Hepatocyte (in vitro differentiated cells): Measurements from ENCODE around the gene POLR3K. TPM values are rescaled to one million over a fixed set of nuclear protein-coding genes. Genes with fewer than 3 reads are reported as not detected.

Experiments
- DNase-seq: peaks from one replicate; pipeline ENCODE4 v3.0.0-alpha.2; 2016; ENCODE audit warnings: low spot score
- H2AFZ ChIP-seq: fragments of 200-600 bp; sonication (generic); 2 replicates; pipeline ENCODE4 v1.6.0; 2016; ENCODE audit warnings: antibody characterized with exemption, mild to moderate bottlenecking
- H3K27ac ChIP-seq: fragments of 200-600 bp; sonication (generic); 2 replicates; pipeline ENCODE4 v1.5.1; 2016; ENCODE audit warnings: mild to moderate bottlenecking
- H3K27me3 ChIP-seq: fragments of 200-600 bp; sonication (generic); 2 replicates; pipeline ENCODE4 v1.6.1; 2016
- H3K36me3 ChIP-seq: fragments of 200-600 bp; sonication (generic); replicated peaks from 2 replicates; pipeline ENCODE4 v1.5.1; 2016; ENCODE audit warnings: low read depth; ENCODE audit not compliant: insufficient read depth
- H3K4me1 ChIP-seq: fragments of 200-600 bp; sonication (generic); 2 replicates; pipeline ENCODE4 v1.5.1; 2016; ENCODE audit warnings: mild to moderate bottlenecking, moderate library complexity; ENCODE audit not compliant: insufficient read depth
- H3K4me2 ChIP-seq: fragments of 200-600 bp; sonication (generic); 2 replicates; pipeline ENCODE4 v1.6.0; 2016
- H3K4me3 ChIP-seq: fragments of 200-600 bp; sonication (generic); 2 replicates; pipeline ENCODE4 v1.5.1; 2016; ENCODE audit warnings: mild to moderate bottlenecking
- H3K79me2 ChIP-seq: fragments of 200-600 bp; sonication (generic); 2 replicates; pipeline ENCODE4 v1.6.0; 2017; ENCODE audit warnings: mild to moderate bottlenecking
- H3K9me2 ChIP-seq: fragments of 200-600 bp; sonication (generic); replicated peaks from 2 replicates; pipeline ENCODE4 v1.6.0; 2017; ENCODE audit warnings: mild to moderate bottlenecking; ENCODE audit not compliant: insufficient read depth
- H3K9me3 ChIP-seq: fragments of 200-600 bp; sonication (generic); 2 replicates; pipeline ENCODE4 v1.5.1; 2016; ENCODE audit warnings: low read depth, mild to moderate bottlenecking
- H4K20me1 ChIP-seq: fragments of 200-600 bp; sonication (generic); 2 replicates; pipeline ENCODE4 v1.6.0; 2016; ENCODE audit warnings: mild to moderate bottlenecking; ENCODE audit not compliant: insufficient read depth, poor library complexity, severe bottlenecking
- CTCF ChIP-seq: fragments of 200-600 bp; sonication (generic); IDR thresholded peaks from 2 replicates; pipeline ENCODE4 v1.5.1; 2016; ENCODE audit warnings: antibody characterized with exemption, mild to moderate bottlenecking; ENCODE audit not compliant: poor library complexity
- EZH2 ChIP-seq: fragments of 200-600 bp; sonication (generic); IDR thresholded peaks from 2 replicates; pipeline ENCODE4 v1.6.1; 2016; ENCODE audit warnings: antibody characterized with exemption, mild to moderate bottlenecking, borderline replicate concordance
- EZH2phosphoT487 ChIP-seq: fragments of 200-600 bp; sonication (generic); IDR thresholded peaks from one replicate; pipeline ENCODE4 v1.6.1; 2018; ENCODE audit warnings: antibody characterized with exemption, mild to moderate bottlenecking, low read depth, moderate library complexity; ENCODE audit not compliant: unreplicated experiment, severe bottlenecking
- WGBS: methylation state at CpG from one replicate; pipeline ENCODE4 v1.1.6; 2016; ENCODE audit warnings: low lambda C conversion rate; ENCODE audit errors: missing lambda C conversion rate; 5-methylcytosine and 5-hydroxymethylcytosine counted together
- polyA plus RNA-seq: library from polyadenylated mRNA; unstranded; fragments of >200 nt; fragmentation: Nextera tagmentation; extraction: Ambion mirVana; gene quantifications from 2 replicates; pipeline ENCODE4 v1.2.1, GENCODE V29; 2016
- total RNA-seq: library from RNA; depleted of rRNA; stranded (reverse); fragments of >200 nt; gene quantifications from 2 replicates; pipeline ENCODE4 v1.2.3, GENCODE V29; 2014

The POLR3K gene
- total and polyA plus RNA-seq, 2 experiments from 2014 or later, result 2.7 to 12.5 TPM

- Histone ChIP-seq H3K9me3 (no peaks in the 10 kb centered on the region), H3K27me3 (no peaks in the 10 kb centered on the region), H3K4me1 (peaks cover 53% of the 10 kb centered on the region), H3K36me3 (no peaks in the 10 kb centered on the region), H3K27ac (peak overlapping the region; percentile 95), H3K4me3 (peak overlapping the region; percentile 75), H3K4me2 (peak overlapping the region; percentile 100), H3K9me2 (no peaks in the 10 kb centered on the region), H4K20me1 (no peaks in the 10 kb centered on the region), H2AFZ (peak overlapping the region; percentile 90), H3K79me2 (peaks cover 7% of the 10 kb centered on the region)
- 33% methylated on average over 23 of the region's 31 CpGs for WGBS
- TF ChIP-seq CTCF (no peak), EZH2 (no peak), EZH2phosphoT487 (no peak)
- DNase-seq, result peak; percentile 79
These were observed 23.9 kb upstream of the POLR3K start for GRCh38 chr16:77273-77806.

GRCh38 chr16:76535-77272 is 23.3 kb upstream of the POLR3K start:
- no peak for TF ChIP-seq EZH2
- TF ChIP-seq CTCF, result no peak
- Histone ChIP-seq H3K4me1 (peaks cover 53% of the 10 kb centered on the region), H4K20me1 (no peaks in the 10 kb centered on the region), H3K27ac (peak overlapping the region; percentile 95), H3K4me3 (peak overlapping the region; percentile 75), H3K27me3 (no peaks in the 10 kb centered on the region), H2AFZ (no peak overlapping the region), H3K9me2 (no peaks in the 10 kb centered on the region), H3K79me2 (peaks cover 7% of the 10 kb centered on the region), H3K9me3 (no peaks in the 10 kb centered on the region), H3K36me3 (no peaks in the 10 kb centered on the region), H3K4me2 (peak overlapping the region; percentile 100)
- DNase-seq, result peak; percentile 77
- 49% methylated on average over 13 of the region's 13 CpGs for WGBS

GRCh38 chr16:75580-76501 is 22.4 kb upstream of the POLR3K start:
- TF ChIP-seq EZH2phosphoT487 (no peak), CTCF (peak; percentile 41), EZH2 (no peak)
- peak overlapping the region; percentile 95 for H3K27ac ChIP-seq
- DNase-seq, result peak; percentile 87
- H3K9me2 ChIP-seq, result no peaks in the 10 kb centered on the region
- peaks cover 11% of the 10 kb centered on the region for H3K79me2 ChIP-seq
- no peak overlapping the region for H2AFZ ChIP-seq
- H4K20me1 ChIP-seq, result peaks cover 4% of the 10 kb centered on the region
- no peaks in the 10 kb centered on the region for H3K36me3 ChIP-seq
- peaks cover 58% of the 10 kb centered on the region for H3K4me1 ChIP-seq
- H3K27me3 ChIP-seq, result no peaks in the 10 kb centered on the region
- peak overlapping the region; percentile 100 for H3K4me2 ChIP-seq
- H3K4me3 ChIP-seq, result no peak overlapping the region
- 44% methylated on average over 10 of the region's 11 CpGs for WGBS
- no peaks in the 10 kb centered on the region for H3K9me3 ChIP-seq
